B cell (primary cell): Measurements from ENCODE around the gene TAF4. TPM values are rescaled to one million over a fixed set of nuclear protein-coding genes. Genes with fewer than 3 reads are reported as not detected.

Experiments used
- ATAC-seq: fragments of 200-7000 bp; cut with Tn5 transposase; one replicate; pipeline ENCODE4 v1.10.0; 2021; ENCODE audit warnings: low read depth, mild to moderate bottlenecking, moderate number of reproducible peaks, moderate library complexity
- CTCF ChIA-PET: fragments of 350-600 bp; sonication (Branson Sonifier 250); formaldehyde crosslinking; loops from one replicate; lab custom pipeline; 2021; ENCODE audit warnings: antibody characterized with exemption, inconsistent platforms; lab: Charles Lee
- POLR2A ChIA-PET: fragments of 350-600 bp; sonication (Branson Sonifier 250); formaldehyde crosslinking; loops from one replicate; lab custom pipeline; 2021; ENCODE audit warnings: antibody characterized with exemption; lab: Charles Lee
- DNase-seq: peaks from one replicate; pipeline ENCODE4 v3.0.0; 2013
- H2AFZ ChIP-seq: 2 replicates; pipeline ENCODE4 v1.6.1; 2012; ENCODE audit warnings: mild to moderate bottlenecking, low read depth, low read length; ENCODE audit not compliant: insufficient read depth, poor library complexity, severe bottlenecking
- H3K27ac ChIP-seq, 2 donors: 1 replicate in 1 of 2; 2 replicates in 1 of 2; pipeline ENCODE4 v1.5.1; 2012 to 2013; ENCODE audit warnings: low read length in 2 of 2, mild to moderate bottlenecking in 2 of 2, moderate library complexity in 1 of 2
- H3K27me3 ChIP-seq, 4 experiments: fragments of 200-600 bp in 1 of 4; sonication (generic) in 1 of 4; replicated peaks in 1 of 4; 1 replicate in 2 of 4; 2 replicates in 2 of 4; pipeline versions ENCODE4 v1.6.1 to v1.7.0; 2013 to 2016; ENCODE audit warnings: low read length in 3 of 4, mild to moderate bottlenecking in 2 of 4, mixed read lengths in 1 of 4, moderate library complexity in 1 of 4; ENCODE audit not compliant: insufficient read depth in 4 of 4, control insufficient read depth in 3 of 4; ENCODE audit errors: control extremely low read depth in 1 of 4
- H3K36me3 ChIP-seq, 2 experiments: replicated peaks in 1 of 2; 1 replicate in 1 of 2; 2 replicates in 1 of 2; pipeline versions ENCODE4 v1.6.1 to v1.7.1; 2013; ENCODE audit warnings: low read length in 1 of 2; ENCODE audit not compliant: insufficient read depth in 2 of 2, control insufficient read depth in 1 of 2; ENCODE audit errors: control extremely low read depth in 1 of 2, extremely low read depth in 1 of 2
- H3K4me1 ChIP-seq, 2 donors: fragments of 200-600 bp in 1 of 2; sonication (generic) in 1 of 2; 1 replicate in 1 of 2; 2 replicates in 1 of 2; pipeline versions ENCODE4 v1.5.1 to v1.6.1; 2013 to 2017; ENCODE audit warnings: low read length in 2 of 2; ENCODE audit not compliant: control insufficient read depth in 2 of 2, insufficient read depth in 2 of 2
- H3K4me2 ChIP-seq: replicated peaks from 2 replicates; pipeline ENCODE3; 2012; ENCODE audit warnings: mild to moderate bottlenecking, low read depth, low read length; ENCODE audit not compliant: poor library complexity, severe bottlenecking
- H3K4me3 ChIP-seq, 5 experiments: fragments of 200-600 bp in 1 of 5; sonication (generic) in 1 of 5; 1 replicate in 3 of 5; 2 replicates in 2 of 5; pipeline versions ENCODE4 v1.5.1 to v1.7.0; 2011 to 2016; ENCODE audit warnings: low read length in 4 of 5, mild to moderate bottlenecking in 4 of 5, low read depth in 2 of 5, control low read depth in 1 of 5, moderate library complexity in 1 of 5; ENCODE audit not compliant: insufficient read depth in 1 of 5; ENCODE audit errors: control extremely low read depth in 1 of 5, extremely low read depth in 1 of 5
- H3K79me2 ChIP-seq: fragments of 200-600 bp; sonication (generic); one replicate; pipeline ENCODE4 v1.6.0; 2016; ENCODE audit warnings: low read length; ENCODE audit not compliant: control insufficient read depth, insufficient read depth
- H3K9ac ChIP-seq: fragments of 200-600 bp; sonication (generic); 2 replicates; pipeline ENCODE4 v1.6.1; 2017; ENCODE audit warnings: mild to moderate bottlenecking, low read length, moderate library complexity
- H3K9me3 ChIP-seq, 3 donors: one replicate each; pipeline versions ENCODE4 v1.6.1 to v1.7.1; 2013; ENCODE audit warnings: low read length in 2 of 3; ENCODE audit not compliant: control insufficient read depth in 2 of 3, insufficient read depth in 1 of 3; ENCODE audit errors: control extremely low read depth in 1 of 3
- H4K20me1 ChIP-seq: 2 replicates; pipeline ENCODE4 v1.6.0; 2012; ENCODE audit warnings: mild to moderate bottlenecking, low read length; ENCODE audit not compliant: insufficient read depth, control insufficient read depth, poor library complexity, severe bottlenecking
- H3K27ac Mint-ChIP-seq: one replicate; pipeline ENCODE4 v1.8.0; 2021; ENCODE audit warnings: mixed read lengths
- H3K27me3 Mint-ChIP-seq: one replicate; pipeline ENCODE4 v1.8.0; 2021; ENCODE audit warnings: mixed read lengths
- H3K4me1 Mint-ChIP-seq: one replicate; pipeline ENCODE4 v1.8.0; 2021; ENCODE audit warnings: mixed read lengths
- H3K4me3 Mint-ChIP-seq: one replicate; pipeline ENCODE4 v1.8.0; 2021; ENCODE audit warnings: mixed read lengths
- H3K9me3 Mint-ChIP-seq: one replicate; pipeline ENCODE4 v1.8.0; 2022; ENCODE audit warnings: mixed read lengths; ENCODE audit not compliant: insufficient read depth
- CTCF ChIP-seq: fragments of 200-600 bp; IDR thresholded peaks from one replicate; pipeline ENCODE4 v1.8.0; 2022; ENCODE audit warnings: antibody characterized with exemption, mild to moderate bottlenecking
- EZH2 ChIP-seq: IDR thresholded peaks from 2 replicates; pipeline ENCODE4 v1.6.1; 2012; ENCODE audit warnings: borderline replicate concordance, low read depth, mild to moderate bottlenecking, moderate library complexity, low read length; ENCODE audit not compliant: insufficient read depth, poor library complexity, severe bottlenecking
- WGBS: methylation state at CpG from one replicate; pipeline ENCODE4 v1.1.5; 2013; ENCODE audit warnings: missing lambda C conversion rate; ENCODE audit not compliant: insufficient coverage; 5-methylcytosine and 5-hydroxymethylcytosine counted together
- intact Hi-C: fragments of 100-400 bp; cut with micrococcal nuclease; formaldehyde crosslinking; loops from one replicate; pipeline ENCODE4 v1.10.0; 2022
- polyA plus RNA-seq: library from polyadenylated mRNA; depleted of rRNA; stranded (reverse); fragments of >200 nt; gene quantifications from 2 replicates; pipeline ENCODE4 v1.2.3, GENCODE V29; 2012
- total RNA-seq, 2 donors: library from RNA; stranded (reverse); fragments of 120-200 nt in 1 of 2; gene quantifications; 1 replicate in 1 of 2; 2 replicates in 1 of 2; pipeline versions ENCODE4 v1.2.3 to v1.2.4, GENCODE V29; 2013 to 2022

Gene TAF4
- total and polyA plus RNA-seq, 2 donors (not counting 1 experiment from before 2014, with no cell fraction given) = 13.9 to 39.5 TPM

GRCh38 chr20:61965606-61966491 is 99.8 kb downstream of the TAF4 start:
- WGBS = 16% methylated on average over 33 of the region's 49 CpGs
- TF ChIP-seq EZH2 (no peak), CTCF (no peak)
- Histone ChIP-seq H3K4me1 (no peaks in the 10 kb centered on the region), H3K27me3 (peaks cover 0 to 17% (median 2%) of the 10 kb centered on the region in 4 experiments), H3K4me2 (peak overlapping the region; percentile 28), H3K36me3 (no peaks in the 10 kb centered on the region), H3K9me3 (peaks cover 0 to 3% (median 0%) of the 10 kb centered on the region in 3 donors), H4K20me1 (no peaks in the 10 kb centered on the region), H3K27ac (no peak overlapping the region), H2AFZ (no peak overlapping the region), H3K79me2 (no peaks in the 10 kb centered on the region), H3K4me3 (no peak overlapping the region), H3K9ac (no peak overlapping the region)
- Mint-ChIP-seq H3K27me3 (peaks cover 8% of the 10 kb centered on the region), H3K4me1 (no peaks in the 10 kb centered on the region), H3K27ac (no peak overlapping the region), H3K9me3 (no peaks in the 10 kb centered on the region), H3K4me3 (no peak overlapping the region)
- no peak for ATAC-seq
- DNase-seq = no peak
- ChIA-PET POLR2A (no interaction called here), CTCF (no interaction called here)
- intact Hi-C loops = no loop called here
